Upper lobe of left lung (tissue), 6 donors: Measurements from ENCODE around the gene PDE4D. TPM values are rescaled to one million over a fixed set of nuclear protein-coding genes. Genes with fewer than 3 reads are reported as not detected.

Experiments used
- ATAC-seq, 2 donors: fragments of 200-7000 bp; cut with Tn5 transposase; one replicate each; pipeline ENCODE4 v1.9.1; 2022; ENCODE audit warnings: mild to moderate bottlenecking in 2 of 2, moderate library complexity in 2 of 2; ENCODE audit not compliant: low FRiP score in 2 of 2
- DNase-seq, 2 donors: peaks; one replicate each; pipeline ENCODE4 v3.0.0-alpha.2; 2019 to 2020
- H3K27ac ChIP-seq, 4 donors: fragments of 200-600 bp; sonication (generic); one replicate each; pipeline ENCODE4 v1.5.1; 2016 to 2019
- H3K27me3 ChIP-seq, 4 donors: fragments of 200-600 bp; sonication (generic); one replicate each; pipeline ENCODE4 v1.5.1; 2017 to 2019
- H3K36me3 ChIP-seq, 4 donors: fragments of 200-600 bp; sonication (generic); one replicate each; pipeline ENCODE4 v1.5.1; 2016 to 2019
- H3K4me1 ChIP-seq, 4 donors: fragments of 200-600 bp; sonication (generic); one replicate each; pipeline ENCODE4 v1.5.1; 2018 to 2019
- H3K4me3 ChIP-seq, 4 donors: fragments of 200-600 bp; sonication (generic); one replicate each; pipeline ENCODE4 v1.5.1; 2017 to 2019; ENCODE audit warnings: mild to moderate bottlenecking in 2 of 4, moderate library complexity in 1 of 4
- H3K9me3 ChIP-seq, 4 donors: fragments of 200-600 bp; sonication (generic); one replicate each; pipeline ENCODE4 v1.5.1; 2018 to 2019
- CTCF ChIP-seq, 6 experiments: fragments of 450-650 bp in 4 of 6; fragments of 200-600 bp in 2 of 6; sonication (generic) in 2 of 6; IDR thresholded peaks; one replicate each; pipeline ENCODE4 v1.5.1; 2016 to 2019; ENCODE audit warnings: antibody characterized with exemption in 6 of 6
- EP300 ChIP-seq, 4 donors: sonication (generic); formaldehyde crosslinking; IDR thresholded peaks; one replicate each; pipeline ENCODE4 v1.5.1; 2017; ENCODE audit warnings: antibody characterized with exemption in 4 of 4, control low read depth in 2 of 4
- POLR2A ChIP-seq, 4 donors: fragments of 450-650 bp; IDR thresholded peaks; one replicate each; pipeline ENCODE4 v1.5.1; 2016 to 2017; ENCODE audit warnings: antibody characterized with exemption in 4 of 4, mild to moderate bottlenecking in 2 of 4
- POLR2AphosphoS5 ChIP-seq, 2 donors: sonication (generic); formaldehyde crosslinking; IDR thresholded peaks; one replicate each; pipeline ENCODE4 v1.5.1; 2017; ENCODE audit warnings: antibody characterized with exemption in 2 of 2
- WGBS, 2 donors: methylation state at CpG; one replicate each; pipeline ENCODE4 v1.1.5; 2017 to 2018; 5-methylcytosine and 5-hydroxymethylcytosine counted together
- total RNA-seq, 6 donors: library from RNA; depleted of rRNA in 4 of 6; stranded (reverse); fragments of >200 nt in 4 of 6; gene quantifications; one replicate each; pipeline versions ENCODE4 v1.1.0 to v1.2.1, GENCODE V29; 2016 to 2021
- donor health status: DM: no; HTN: no; CAD: no; lungs with moderate emphysema.
- donor health status: DM: no; HTN: yes; CAD: no; lungs with severe emphysema.

The PDE4D gene
- total RNA-seq, 6 donors from 2014 or later, result 50.4 to 188 (median 84.0) TPM

DNA sequence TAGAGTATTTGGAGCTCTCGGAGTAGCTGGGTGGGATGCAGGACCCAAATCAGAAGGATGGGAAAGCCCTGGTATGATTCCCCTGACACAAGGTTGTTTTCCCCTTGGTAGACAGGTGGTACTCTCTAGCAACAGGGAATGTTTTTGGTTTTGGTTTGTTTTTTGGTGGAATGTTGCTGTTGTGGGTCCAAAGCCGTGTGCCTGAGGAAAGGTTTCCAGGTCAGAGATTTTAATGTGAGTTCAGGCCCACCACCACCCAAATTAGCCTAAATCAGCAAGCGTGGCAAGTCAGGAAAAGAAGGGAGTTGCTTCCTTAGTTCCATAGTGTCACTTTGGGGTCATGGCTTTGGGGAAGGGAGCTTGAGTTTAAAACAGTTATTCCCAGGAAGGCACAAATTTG, 925.2 kb downstream of the PDE4D start:
- H3K4me3 ChIP-seq, result no peak overlapping the region
- TF ChIP-seq CTCF (IDR thresholded peaks at IDR 0.05), result no peak
- TF ChIP-seq POLR2A (IDR thresholded peaks at IDR 0.05), result no peak
- TF ChIP-seq EP300 (IDR thresholded peaks at IDR 0.05), result no peak
- TF ChIP-seq POLR2AphosphoS5 (IDR thresholded peaks at IDR 0.05), result no peak
- no peak overlapping the region for H3K27ac ChIP-seq
- ATAC-seq (no peak), DNase-seq (no peak)
- peaks cover 0 to 11% (median under 1%) of the 10 kb centered on the region in 4 donors for H3K36me3 ChIP-seq
- WGBS, 2 donors, result 90 to 95% methylated on average over 3 of the region's 3 CpGs
- no peaks in the 10 kb centered on the region for H3K27me3 ChIP-seq
- no peaks in the 10 kb centered on the region for H3K4me1 ChIP-seq
- no peaks in the 10 kb centered on the region for H3K9me3 ChIP-seq

DNA sequence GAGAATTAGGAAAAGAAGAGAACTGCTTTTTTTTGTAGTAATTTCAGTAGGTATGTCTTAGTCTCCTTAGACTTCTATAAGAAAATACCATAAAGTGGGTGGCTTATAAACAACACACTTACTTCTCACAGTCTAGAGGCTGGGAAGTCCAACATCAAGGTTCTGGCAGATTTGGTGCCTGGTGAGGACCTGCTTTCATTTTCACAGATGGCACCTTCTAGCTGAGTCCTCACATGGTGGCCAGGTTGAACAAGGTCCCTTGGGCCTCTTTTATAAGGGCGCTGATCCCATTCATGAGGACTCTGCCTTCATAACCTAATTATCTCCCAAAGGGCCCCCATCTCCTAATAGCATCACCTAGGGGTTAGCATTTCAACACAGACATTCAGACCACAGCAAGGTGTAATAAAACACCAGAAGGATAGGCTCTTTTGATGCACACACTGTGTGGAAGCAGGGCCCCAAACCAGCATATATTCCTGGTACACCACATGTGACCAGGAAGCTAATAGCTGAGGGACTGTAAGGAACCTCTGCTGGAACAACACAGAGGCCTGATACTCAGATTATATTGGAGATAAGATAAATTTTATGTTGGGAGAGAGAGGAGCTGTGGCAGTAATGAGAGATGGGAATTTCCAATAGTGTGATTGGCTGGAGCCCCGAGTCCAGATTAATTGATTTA, 925.8 kb downstream of the PDE4D start:
- no peaks in the 10 kb centered on the region for H3K9me3 ChIP-seq
- H3K36me3 ChIP-seq, result peaks cover 0 to 5% (median 0%) of the 10 kb centered on the region in 4 donors
- 98 to 100% methylated on average over 2 of the region's 2 CpGs for WGBS, 2 donors
- DNase-seq (no peak), ATAC-seq (no peak)
- H3K4me3 ChIP-seq, result no peak overlapping the region
- no peak overlapping the region for H3K27ac ChIP-seq
- no peaks in the 10 kb centered on the region for H3K4me1 ChIP-seq
- TF ChIP-seq POLR2A (IDR thresholded peaks at IDR 0.05) (no peak), EP300 (IDR thresholded peaks at IDR 0.05) (no peak), POLR2AphosphoS5 (IDR thresholded peaks at IDR 0.05) (no peak), CTCF (IDR thresholded peaks at IDR 0.05) (no peak)
- no peaks in the 10 kb centered on the region for H3K27me3 ChIP-seq

GRCh38 chr5:58965677-58966414, 927.7 kb downstream of the PDE4D start:
- Histone ChIP-seq H3K4me3 (no peak overlapping the region), H3K27me3 (no peaks in the 10 kb centered on the region), H3K27ac (no peak overlapping the region), H3K36me3 (no peaks in the 10 kb centered on the region), H3K4me1 (no peaks in the 10 kb centered on the region), H3K9me3 (no peaks in the 10 kb centered on the region)
- WGBS, 2 donors, result 88 to 92% methylated on average over 9 of the region's 9 CpGs
- no peak for ATAC-seq
- DNase-seq, result peak in 1 of 2 donors; percentile 2
- TF ChIP-seq EP300 (IDR thresholded peaks at IDR 0.05), result no peak
- TF ChIP-seq CTCF (IDR thresholded peaks at IDR 0.05), result no peak
- no peak for TF ChIP-seq POLR2A (IDR thresholded peaks at IDR 0.05)
- TF ChIP-seq POLR2AphosphoS5 (IDR thresholded peaks at IDR 0.05), result no peak

DNA sequence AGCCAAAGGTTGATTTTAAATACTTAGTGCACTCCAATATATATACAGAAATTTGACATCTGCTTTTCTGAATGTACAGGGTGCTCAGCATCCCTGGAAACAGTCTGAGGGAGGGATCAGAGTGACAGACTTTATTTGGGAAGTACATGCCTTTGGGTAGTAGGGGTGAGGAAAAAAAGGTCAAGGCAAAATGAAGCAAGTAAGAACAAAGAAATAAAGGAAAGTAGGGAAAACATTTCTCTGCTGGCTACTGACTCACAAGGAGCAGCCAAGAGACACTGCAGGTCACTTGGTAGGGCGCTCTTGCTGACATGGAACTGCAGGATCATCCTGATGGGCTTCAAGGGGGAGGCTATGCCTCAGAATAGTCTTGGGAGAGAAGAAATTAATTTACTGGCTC, 929.7 kb downstream of the PDE4D start:
- WGBS, 2 donors, result 94 to 95% methylated on average over 1 of the region's 1 CpG
- DNase-seq (no peak), ATAC-seq (no peak)
- H3K36me3 ChIP-seq, result no peaks in the 10 kb centered on the region
- no peaks in the 10 kb centered on the region for H3K9me3 ChIP-seq
- no peak overlapping the region for H3K27ac ChIP-seq
- TF ChIP-seq POLR2A (IDR thresholded peaks at IDR 0.05) (no peak), CTCF (IDR thresholded peaks at IDR 0.05) (no peak), POLR2AphosphoS5 (IDR thresholded peaks at IDR 0.05) (no peak), EP300 (IDR thresholded peaks at IDR 0.05) (no peak)
- H3K4me3 ChIP-seq, result no peak overlapping the region
- H3K27me3 ChIP-seq, result no peaks in the 10 kb centered on the region
- no peaks in the 10 kb centered on the region for H3K4me1 ChIP-seq
